K562 (cell line): ENCODE data around the gene PPDPF. TPM values are rescaled to one million over a fixed set of nuclear protein-coding genes. Genes with fewer than 3 reads are reported as not detected.

Source experiments
- BRD4 ChIP-seq: fragments of 200-600 bp; sonication (generic); IDR thresholded peaks from 2 replicates; pipeline ENCODE4 v1.6.1; 2017; ENCODE audit warnings: inconsistent platforms
- CCNT2 ChIP-seq: IDR thresholded peaks from 2 replicates; pipeline ENCODE4 v1.6.1; 2011; ENCODE audit warnings: borderline replicate concordance, low read depth, mild to moderate bottlenecking, moderate library complexity, mixed read lengths, low read length; ENCODE audit not compliant: insufficient read length; ENCODE audit errors: extremely low read depth
- CGGBP1 ChIP-seq: fragments of 250-450 bp; sonication (Bioruptor Pico); IDR thresholded peaks from 2 replicates; pipeline ENCODE4 v1.9.0; 2021; ENCODE audit warnings: mild to moderate bottlenecking
- CXXC5 ChIP-seq: fragments of 250-450 bp; sonication (Bioruptor Pico); IDR thresholded peaks from 2 replicates; pipeline ENCODE4 v1.8.0; 2022; ENCODE audit warnings: inconsistent platforms, mild to moderate bottlenecking, moderate library complexity
- EP400 ChIP-seq: fragments of 450-650 bp; IDR thresholded peaks from 2 replicates; pipeline ENCODE4 v1.6.1; 2017; ENCODE audit warnings: antibody characterized with exemption, mild to moderate bottlenecking, moderate library complexity
- ESRRA ChIP-seq: fragments of 450-650 bp; IDR thresholded peaks from 2 replicates; pipeline ENCODE4 v1.6.1; 2014; ENCODE audit warnings: low read depth, mild to moderate bottlenecking, moderate library complexity, borderline replicate concordance
- ETV1 ChIP-seq: fragments of 450-650 bp; conservative IDR thresholded peaks from 2 replicates; pipeline ENCODE4 v1.6.1; 2016; ENCODE audit warnings: missing genetic modification characterization, control low read depth, low read depth, missing compliant biosample characterization
- FOS ChIP-seq: IDR thresholded peaks from 3 replicates; pipeline ENCODE4 v1.6.1; 2011; ENCODE audit not compliant: insufficient read length; ENCODE audit errors: extremely low read depth
- FUS ChIP-seq: fragments of 200-400 bp; formaldehyde crosslinking; optimal IDR thresholded peaks from 2 replicates; pipeline ENCODE3; 2017; ENCODE audit warnings: low read depth, low read length
- HDAC2 ChIP-seq: fragments of 450-650 bp; IDR thresholded peaks from 2 replicates; pipeline ENCODE4 v1.6.1; 2016; ENCODE audit warnings: mild to moderate bottlenecking
- NCOA6 ChIP-seq: fragments of 450-650 bp; IDR thresholded peaks from 2 replicates; pipeline ENCODE4 v1.6.1; 2017; ENCODE audit warnings: mild to moderate bottlenecking
- NEUROD1 ChIP-seq: fragments of 150-350 bp; IDR thresholded peaks from 2 replicates; pipeline ENCODE4 v1.6.1; 2014; ENCODE audit warnings: borderline replicate concordance, low read length, low read depth; ENCODE audit not compliant: partially characterized antibody
- NR2C2 ChIP-seq, 2 experiments: fragments of 200-800 bp in 1 of 2; sonication (Bioruptor generic) in 1 of 2; sonication (generic) in 1 of 2; formaldehyde crosslinking in 1 of 2; IDR thresholded peaks; 2 replicates each; pipeline versions ENCODE4 v1.6.1 to v1.8.0; 2016 to 2022; ENCODE audit warnings: mild to moderate bottlenecking in 1 of 2, missing compliant biosample characterization in 1 of 2, missing genetic modification characterization in 1 of 2, missing genetic modification reagents in 1 of 2
- PCBP1 ChIP-seq: fragments of 200-400 bp; formaldehyde crosslinking; IDR thresholded peaks from 2 replicates; pipeline ENCODE4 v1.6.1; 2018; ENCODE audit warnings: mild to moderate bottlenecking, low read depth, low read length; ENCODE audit not compliant: poor library complexity, severe bottlenecking
- POLR2G ChIP-seq: fragments of 200-400 bp; formaldehyde crosslinking; IDR thresholded peaks from 2 replicates; pipeline ENCODE4 v1.6.1; 2017; ENCODE audit warnings: low read depth, mild to moderate bottlenecking, antibody characterized with exemption, low read length, moderate library complexity
- RNF2 ChIP-seq: sonication (generic); IDR thresholded peaks from 2 replicates; pipeline ENCODE4 v1.6.1; 2016
- SAFB ChIP-seq: fragments of 200-400 bp; formaldehyde crosslinking; IDR thresholded peaks from 2 replicates; pipeline ENCODE4 v1.6.1; 2017; ENCODE audit warnings: low read depth, low read length, borderline replicate concordance
- SNIP1 ChIP-seq: fragments of 450-650 bp; IDR thresholded peaks from 2 replicates; pipeline ENCODE4 v1.7.1; 2017; ENCODE audit warnings: low read depth, mild to moderate bottlenecking
- SRSF1 ChIP-seq: fragments of 200-400 bp; formaldehyde crosslinking; IDR thresholded peaks from 2 replicates; pipeline ENCODE4 v1.6.1; 2017; ENCODE audit warnings: mild to moderate bottlenecking, low read depth, low read length, moderate library complexity
- TEAD1 ChIP-seq, 2 experiments: fragments of 450-650 bp in 1 of 2; sonication (generic) in 1 of 2; formaldehyde crosslinking; IDR thresholded peaks; 2 replicates each; pipeline versions ENCODE4 v1.4.0 to v1.8.0; 2020 to 2022; ENCODE audit warnings: mild to moderate bottlenecking in 2 of 2, missing genetic modification reagents in 1 of 2
- ZEB2 ChIP-seq: fragments of 450-650 bp; IDR thresholded peaks from 2 replicates; pipeline ENCODE4 v1.6.1; 2016
- polyA plus RNA-seq, 8 experiments: library from polyadenylated mRNA; depleted of rRNA in 4 of 8; stranded (reverse) in 5 of 8; unstranded in 3 of 8; fragments of >200 nt; fragmentation: Nextera tagmentation in 2 of 8; fragmentation: Illumina TruSeq in 1 of 8; extraction: Ambion mirVana in 2 of 8; extraction: Trizol in 1 of 8; gene quantifications; 2 replicates each; pipeline versions ENCODE4 v1.2.1 to v1.2.3, GENCODE V29; 2011 to 2014; ENCODE audit warnings: inconsistent platforms in 1 of 8, missing spikeins in 1 of 8
- total RNA-seq, 7 experiments: library from RNA; depleted of rRNA in 6 of 7; stranded (reverse); fragments of >200 nt in 6 of 7; fragmentation: Illumina TruSeq in 2 of 7; extraction: Trizol in 2 of 7; gene quantifications; 2 replicates each; pipeline versions ENCODE4 v1.2.1 to v1.2.3, GENCODE V29; 2011 to 2021; ENCODE audit warnings: low replicate concordance in 1 of 7
- TF ChIP-seq, protein P1 (sequence below): sonication (generic); formaldehyde crosslinking; IDR thresholded peaks from 2 replicates; pipeline ENCODE4 v1.8.1; 2023; ENCODE audit warnings: mild to moderate bottlenecking, missing genetic modification reagents
- TF ChIP-seq, protein P2 (sequence below): fragments of 250-450 bp; sonication (Bioruptor Pico); IDR thresholded peaks from 2 replicates; pipeline ENCODE4 v1.8.0; 2022; ENCODE audit warnings: inconsistent platforms
- TF ChIP-seq, protein P3 (sequence below), 2 experiments: fragments of 450-650 bp in 1 of 2; sonication (generic) in 1 of 2; formaldehyde crosslinking; conservative IDR thresholded peaks; 2 replicates each; pipeline versions ENCODE4 v1.4.0 to v1.8.1; 2020 to 2022; ENCODE audit warnings: mild to moderate bottlenecking in 1 of 2, missing genetic modification reagents in 1 of 2

PPDPF gene
- total and polyA plus RNA-seq, 9 of the 15 experiments (the other 6 are each of a cell fraction or from before 2014, with no cell fraction given) = 0.77 to 233 (median 10.5) TPM

DNA sequence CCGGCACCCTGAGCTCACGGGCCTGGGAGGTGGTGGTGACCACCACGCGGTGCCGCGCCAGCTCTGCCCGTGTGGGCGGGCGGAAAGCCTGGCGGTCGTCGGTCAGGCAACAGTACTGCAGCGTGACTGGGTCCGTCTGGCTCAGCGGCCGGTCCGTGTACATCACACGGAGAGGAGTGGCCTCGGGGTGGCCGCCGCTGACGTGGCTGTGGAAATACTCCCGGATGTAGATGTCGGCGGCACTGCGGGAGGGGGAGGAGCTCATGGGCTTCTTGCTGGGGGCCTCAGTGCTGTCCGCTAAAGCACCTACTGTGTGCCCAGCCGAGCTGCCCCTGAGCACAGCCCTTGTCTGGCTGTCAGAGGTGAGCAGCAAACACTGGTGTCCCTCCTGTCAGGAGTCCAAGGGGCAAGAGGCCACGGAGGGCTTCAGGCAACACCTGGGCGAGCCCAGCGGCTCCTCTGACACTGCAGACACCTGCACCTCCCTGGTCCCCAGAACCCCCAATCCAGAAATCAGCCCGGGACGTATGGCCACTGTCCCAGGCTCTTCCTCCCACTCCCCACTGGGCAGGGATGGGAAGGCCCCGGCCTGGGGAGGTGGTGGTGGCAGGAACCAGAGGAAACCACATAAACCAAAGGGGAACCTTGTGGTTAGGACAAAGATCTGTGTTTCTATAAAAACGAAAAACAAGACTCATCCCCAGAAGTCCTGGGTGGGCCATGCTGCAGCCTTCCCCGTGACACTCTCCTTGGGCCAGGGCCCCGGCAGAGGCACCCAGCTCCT lies 47.0 kb downstream of the PPDPF start (continued):
- TF ChIP-seq, protein P1, sequence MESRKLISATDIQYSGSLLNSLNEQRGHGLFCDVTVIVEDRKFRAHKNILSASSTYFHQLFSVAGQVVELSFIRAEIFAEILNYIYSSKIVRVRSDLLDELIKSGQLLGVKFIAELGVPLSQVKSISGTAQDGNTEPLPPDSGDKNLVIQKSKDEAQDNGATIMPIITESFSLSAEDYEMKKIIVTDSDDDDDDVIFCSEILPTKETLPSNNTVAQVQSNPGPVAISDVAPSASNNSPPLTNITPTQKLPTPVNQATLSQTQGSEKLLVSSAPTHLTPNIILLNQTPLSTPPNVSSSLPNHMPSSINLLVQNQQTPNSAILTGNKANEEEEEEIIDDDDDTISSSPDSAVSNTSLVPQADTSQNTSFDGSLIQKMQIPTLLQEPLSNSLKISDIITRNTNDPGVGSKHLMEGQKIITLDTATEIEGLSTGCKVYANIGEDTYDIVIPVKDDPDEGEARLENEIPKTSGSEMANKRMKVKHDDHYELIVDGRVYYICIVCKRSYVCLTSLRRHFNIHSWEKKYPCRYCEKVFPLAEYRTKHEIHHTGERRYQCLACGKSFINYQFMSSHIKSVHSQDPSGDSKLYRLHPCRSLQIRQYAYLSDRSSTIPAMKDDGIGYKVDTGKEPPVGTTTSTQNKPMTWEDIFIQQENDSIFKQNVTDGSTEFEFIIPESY (CRISPR knock-in tag) = peak; percentile 77
- TF ChIP-seq, protein P2, sequence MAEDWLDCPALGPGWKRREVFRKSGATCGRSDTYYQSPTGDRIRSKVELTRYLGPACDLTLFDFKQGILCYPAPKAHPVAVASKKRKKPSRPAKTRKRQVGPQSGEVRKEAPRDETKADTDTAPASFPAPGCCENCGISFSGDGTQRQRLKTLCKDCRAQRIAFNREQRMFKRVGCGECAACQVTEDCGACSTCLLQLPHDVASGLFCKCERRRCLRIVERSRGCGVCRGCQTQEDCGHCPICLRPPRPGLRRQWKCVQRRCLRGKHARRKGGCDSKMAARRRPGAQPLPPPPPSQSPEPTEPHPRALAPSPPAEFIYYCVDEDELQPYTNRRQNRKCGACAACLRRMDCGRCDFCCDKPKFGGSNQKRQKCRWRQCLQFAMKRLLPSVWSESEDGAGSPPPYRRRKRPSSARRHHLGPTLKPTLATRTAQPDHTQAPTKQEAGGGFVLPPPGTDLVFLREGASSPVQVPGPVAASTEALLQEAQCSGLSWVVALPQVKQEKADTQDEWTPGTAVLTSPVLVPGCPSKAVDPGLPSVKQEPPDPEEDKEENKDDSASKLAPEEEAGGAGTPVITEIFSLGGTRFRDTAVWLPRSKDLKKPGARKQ (CRISPR knock-in tag) = no peak
- TF ChIP-seq TEAD1 (CRISPR knock-in tag; IDR thresholded peaks at IDR 0.05) (no peak), NR2C2 (CRISPR knock-in tag; IDR thresholded peaks at IDR 0.05) (peak; percentile 50; the same call in 1 of the 2 replicates), NR2C2 (tag; IDR thresholded peaks at IDR 0.05) (no peak), PCBP1 (peak; percentile 43), RNF2 (peak; percentile 53; the same call in 1 of the 2 replicates), ZEB2 (no peak), SAFB (no peak), NEUROD1 (no peak), ETV1 (no peak), FUS (no peak), EP400 (no peak), CGGBP1 (CRISPR knock-in tag) (no peak), CXXC5 (CRISPR knock-in tag) (no peak), HDAC2 (no peak), NCOA6 (no peak), POLR2G (peak; percentile 52), ESRRA (peak; percentile 50; the same call in 1 of the 2 replicates), CCNT2 (no peak), FOS (no peak), SRSF1 (no peak), SNIP1 (no peak), BRD4 (no peak)
- TF ChIP-seq, protein P3, sequence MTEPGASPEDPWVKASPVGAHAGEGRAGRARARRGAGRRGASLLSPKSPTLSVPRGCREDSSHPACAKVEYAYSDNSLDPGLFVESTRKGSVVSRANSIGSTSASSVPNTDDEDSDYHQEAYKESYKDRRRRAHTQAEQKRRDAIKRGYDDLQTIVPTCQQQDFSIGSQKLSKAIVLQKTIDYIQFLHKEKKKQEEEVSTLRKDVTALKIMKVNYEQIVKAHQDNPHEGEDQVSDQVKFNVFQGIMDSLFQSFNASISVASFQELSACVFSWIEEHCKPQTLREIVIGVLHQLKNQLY (CRISPR knock-in tag; conservative IDR thresholded peaks at IDR 0.05) = no peak
